Measurements from ENCODE around the gene CYP8B1. TPM values are rescaled to one million over a fixed set of nuclear protein-coding genes. Genes with fewer than 3 reads are reported as not detected.

Gene CYP8B1
- total and polyA plus RNA-seq, 2 of the 13 experiments (the other 11 are each of a cell fraction or from before 2014, with no cell fraction given): 0.58 to 2.0 TPM

- Histone ChIP-seq H3K9ac (ENCODE audit: insufficient read depth, low read depth, low read length) (no peak overlapping the region; the same call in 1 of the 2 replicates), H3K4me2 (ENCODE audit: low read depth, low read length) (no peak overlapping the region), H3K9me3 (ENCODE audit: low read length) (no peaks in the 10 kb centered on the region), H3K27me3 (ENCODE audit: control insufficient read depth in 1 of 2, insufficient read depth in 2 of 2, low read length in 2 of 2) (no peaks in the 10 kb centered on the region), H4K20me1 (ENCODE audit: insufficient read depth, low read length) (no peaks in the 10 kb centered on the region), H2AFZ (ENCODE audit: low read length) (no peak overlapping the region), H3K79me2 (ENCODE audit: insufficient read depth, low read length) (no peaks in the 10 kb centered on the region), H3K4me3 (replicated peaks in 1 of 3; ENCODE audit: insufficient read depth in 1 of 3, low read depth in 2 of 3, low read length in 3 of 3) (no peak overlapping the region), H3K27ac (ENCODE audit: extremely low read length, insufficient read depth, low read length) (no peak overlapping the region), H3K36me3 (replicated peaks in 1 of 2; ENCODE audit: control insufficient read depth in 1 of 2, insufficient read depth in 2 of 2, low read length in 2 of 2) (no peaks in the 10 kb centered on the region), H3K4me1 (ENCODE audit: insufficient read depth, low read length) (peaks cover 95% of the 10 kb centered on the region)
- no peak for FAIRE-seq
- 100% methylated on average over 6 of the region's 6 CpGs for WGBS (ENCODE audit: low lambda C conversion rate)
- ChIA-PET POLR2A (interaction anchor here (1.4 to 2.1 kb wide), 2 partner anchors 12 to 24 kb away, joined by 5 to 6 read pairs; partner anchors contain the start of gene CYP8B1), CTCF (ENCODE audit: low intra/inter-chr PET ratio, low total read pairs) (no interaction called here)
- no peak for DNase-seq (ENCODE audit: low spot score)
- ATAC-seq: no peak
- no peak for TF ChIP-seq ZNF296 (CRISPR knock-in tag; conservative IDR thresholded peaks at IDR 0.05)
- 0 out of 2 replicates have a peak, but pooled peaks have one; percentile 22 for TF ChIP-seq ZNF501 (CRISPR knock-in tag; IDR thresholded peaks at IDR 0.05)
- TF ChIP-seq IRF9 (CRISPR knock-in tag; IDR thresholded peaks at IDR 0.05; ENCODE audit: borderline replicate concordance): no peak
- no peak for TF ChIP-seq ZNF552 (CRISPR knock-in tag; IDR thresholded peaks at IDR 0.05; ENCODE audit: borderline replicate concordance)
- BruUV-seq (replicated peaks): no TSS peak
- intact Hi-C loops (cut with micrococcal nuclease; ENCODE audit: unreplicated experiment) (no loop called here), in situ Hi-C loops (cut with HindIII; ENCODE audit: extremely low pct_ligation_motif_present, low pct_unique_long_range_greater_than_20kb) (no loop called here)
These were observed 24.3 kb downstream of the CYP8B1 start for GRCh38 chr3:42851228-42851834.

- Histone ChIP-seq H2AFZ (ENCODE audit: low read length) (no peak overlapping the region), H3K4me3 (replicated peaks in 1 of 3; ENCODE audit: insufficient read depth in 1 of 3, low read depth in 2 of 3, low read length in 3 of 3) (no peak overlapping the region), H3K9me3 (ENCODE audit: low read length) (no peaks in the 10 kb centered on the region), H3K79me2 (ENCODE audit: insufficient read depth, low read length) (no peaks in the 10 kb centered on the region), H3K27me3 (ENCODE audit: control insufficient read depth in 1 of 2, insufficient read depth in 2 of 2, low read length in 2 of 2) (no peaks in the 10 kb centered on the region), H4K20me1 (ENCODE audit: insufficient read depth, low read length) (no peaks in the 10 kb centered on the region), H3K9ac (ENCODE audit: insufficient read depth, low read depth, low read length) (no peak overlapping the region), H3K27ac (ENCODE audit: extremely low read length, insufficient read depth, low read length) (no peak overlapping the region), H3K36me3 (replicated peaks in 1 of 2; ENCODE audit: control insufficient read depth in 1 of 2, insufficient read depth in 2 of 2, low read length in 2 of 2) (no peaks in the 10 kb centered on the region), H3K4me1 (ENCODE audit: insufficient read depth, low read length) (peaks cover 95% of the 10 kb centered on the region), H3K4me2 (ENCODE audit: low read depth, low read length) (no peak overlapping the region)
- in situ Hi-C loops (cut with HindIII; ENCODE audit: extremely low pct_ligation_motif_present, low pct_unique_long_range_greater_than_20kb): no loop called here
- FAIRE-seq: no peak
- no TSS peak for BruUV-seq (replicated peaks)
- 94% methylated on average over 3 of the region's 3 CpGs for WGBS (ENCODE audit: low lambda C conversion rate)
- ChIA-PET POLR2A (interaction anchor here (1.4 kb wide), 1 partner anchor 11 kb away, joined by 6 read pairs; no protein-coding TSS in a partner anchor), CTCF (ENCODE audit: low intra/inter-chr PET ratio, low total read pairs) (no interaction called here)
- no peak for TF ChIP-seq ASH2L (IDR thresholded peaks at IDR 0.05; ENCODE audit: insufficient read length, low read depth, low read length)
- 0 out of 2 replicates have a peak, but pooled peaks have one; percentile 13 for TF ChIP-seq ZMYM3 (CRISPR knock-in tag; IDR thresholded peaks at IDR 0.05)
- no peak for TF ChIP-seq PAF1 (CRISPR knock-in tag; IDR thresholded peaks at IDR 0.05)
- no peak for TF ChIP-seq NFE2 (CRISPR knock-in tag; IDR thresholded peaks at IDR 0.05)
- TF ChIP-seq ZNF451 (CRISPR knock-in tag; IDR thresholded peaks at IDR 0.05): no peak
- peak; percentile 87 for TF ChIP-seq ZNF768 (CRISPR knock-in tag; IDR thresholded peaks at IDR 0.05)
- intact Hi-C loops (cut with micrococcal nuclease; ENCODE audit: unreplicated experiment): no loop called here
- DNase-seq (ENCODE audit: low spot score): no peak
- no peak for ATAC-seq
These were observed 25.4 kb downstream of the CYP8B1 start for GRCh38 chr3:42850263-42850662.

Measured in HepG2 (cell line).